GM23248 (cell line): Measurements from ENCODE around the gene SCN4B.

Experiments used
- EZH2 ChIP-seq: fragments of 200-600 bp; sonication (generic); IDR thresholded peaks from 2 replicates; pipeline ENCODE4 v1.6.1; 2018; ENCODE audit warnings: antibody characterized with exemption, mild to moderate bottlenecking; ENCODE audit not compliant: insufficient read depth, poor library complexity, severe bottlenecking
- EZH2phosphoT487 ChIP-seq: fragments of 200-600 bp; sonication (generic); IDR thresholded peaks from 2 replicates; pipeline ENCODE4 v1.6.1; 2018; ENCODE audit warnings: antibody characterized with exemption, moderate library complexity, mild to moderate bottlenecking, low read depth; ENCODE audit not compliant: insufficient read depth

GRCh38 chr11:118124929-118125535 lies 27.6 kb downstream of the SCN4B start:
- TF ChIP-seq EZH2phosphoT487, result no peak
- TF ChIP-seq EZH2, result no peak
